CD4-positive, alpha-beta T cell treated with Interleukin-4 for 4 hours (primary cell): ENCODE measurements around the gene CYB5R4.
"Not testable (repeated sequence)": the region's sequence is repeated elsewhere in the genome, so short reads cannot be mapped to it uniquely, and the experiment has no call there.

ENCODE experiments used
- DNase-seq: peaks from one replicate; pipeline ENCODE4 v3.0.0-alpha.2; 2020

Gene CYB5R4

DNA sequence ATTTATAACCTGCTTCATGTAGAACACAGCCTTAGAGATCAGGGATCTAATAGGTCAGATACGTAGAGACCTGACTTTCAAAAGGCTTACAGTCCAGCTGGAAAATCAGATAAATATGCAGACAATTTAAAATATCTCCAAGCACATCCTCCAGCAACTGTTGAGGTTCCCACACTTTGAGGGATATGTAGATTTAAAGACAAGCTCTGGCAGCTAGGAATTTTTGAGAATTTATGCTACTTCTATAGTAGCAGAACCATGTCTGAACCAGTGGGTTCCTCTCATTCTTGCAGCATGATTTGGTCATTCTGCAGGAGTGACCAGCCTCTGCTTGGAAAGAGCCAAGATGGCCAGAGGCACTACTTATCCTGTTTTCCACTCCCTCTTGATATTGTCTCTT is 60.5 kb downstream of the CYB5R4 start:
- no peak for DNase-seq

DNA sequence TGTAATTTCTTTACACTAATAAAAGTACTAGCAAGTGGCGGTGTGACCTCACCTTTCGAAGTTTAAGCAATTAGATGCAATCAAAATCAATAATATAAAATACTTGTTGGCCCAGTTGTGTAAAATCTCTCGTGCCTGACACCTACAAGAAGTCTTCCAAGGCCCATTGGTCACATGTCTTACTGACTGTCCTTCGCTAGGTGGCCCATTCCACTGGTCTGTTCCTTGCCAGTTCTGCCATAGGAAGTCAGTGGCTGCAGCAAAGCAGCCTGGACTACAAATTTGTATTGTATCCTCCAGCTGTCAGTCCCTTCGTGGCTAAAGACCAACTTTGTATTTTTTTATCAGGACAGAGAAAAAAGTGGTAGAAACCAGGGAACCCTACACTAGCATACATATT is 61.8 kb downstream of the CYB5R4 start:
- DNase-seq = no peak

GRCh38 chr6:83927470-83927869 is 68.0 kb downstream of the CYB5R4 start:
- no peak for DNase-seq

GRCh38 chr6:83928286-83928685 is 68.8 kb downstream of the CYB5R4 start:
- no peak for DNase-seq

DNA sequence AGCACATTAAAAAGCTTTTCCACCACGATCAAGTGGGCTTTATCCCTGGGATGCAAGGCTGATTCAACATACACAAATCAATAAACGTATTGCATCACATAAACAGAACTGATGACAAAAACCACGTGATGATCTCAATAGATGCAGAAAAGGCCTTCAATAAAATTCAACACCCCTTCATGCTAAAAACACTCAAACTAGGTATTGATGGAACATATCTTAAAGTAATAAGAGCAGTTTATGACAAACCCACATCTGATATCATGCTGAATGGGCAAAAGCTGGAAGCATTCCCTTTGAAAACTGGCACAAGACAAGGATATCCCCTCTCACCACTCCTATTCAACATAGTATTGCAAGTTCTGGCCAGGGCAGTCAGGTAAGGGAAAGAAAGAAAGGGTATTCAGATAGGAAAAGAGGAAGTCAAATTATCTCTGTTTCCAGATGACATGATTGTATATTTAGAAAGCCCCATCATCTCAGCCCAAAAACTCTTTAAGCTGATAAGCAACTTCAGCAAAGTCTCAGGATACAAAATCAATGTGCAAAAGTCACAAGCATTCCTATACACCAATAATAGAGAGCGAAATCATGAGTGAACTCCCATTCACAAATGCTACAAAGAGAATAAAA is 86.8 kb downstream of the CYB5R4 start:
- not testable (repeated sequence) for DNase-seq

- DNase-seq = not testable (repeated sequence)
Observed at GRCh38 chr6:83947983-83948382, 88.5 kb downstream of the CYB5R4 start.

GRCh38 chr6:83948851-83949250 is 89.4 kb downstream of the CYB5R4 start:
- no peak for DNase-seq

DNA sequence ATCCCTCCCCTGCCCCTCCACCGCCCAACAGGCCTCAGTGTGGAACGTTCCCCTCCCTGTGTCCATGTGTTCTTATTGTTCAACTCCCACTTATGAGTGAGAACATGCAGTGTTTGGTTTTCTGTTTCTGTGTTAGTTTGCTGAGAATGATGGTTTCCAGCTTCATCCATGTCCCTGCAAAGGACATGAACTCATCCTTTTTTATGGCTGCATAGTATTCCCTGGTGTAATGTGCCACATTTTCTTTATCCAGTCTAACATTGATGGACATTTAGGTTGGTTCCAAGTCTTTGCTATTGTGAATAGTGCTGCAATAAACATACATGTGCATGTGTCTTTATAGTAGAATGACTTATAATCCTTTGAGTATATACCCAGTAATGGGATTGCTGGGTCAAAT is 91.9 kb downstream of the CYB5R4 start:
- not testable (repeated sequence) for DNase-seq

DNA sequence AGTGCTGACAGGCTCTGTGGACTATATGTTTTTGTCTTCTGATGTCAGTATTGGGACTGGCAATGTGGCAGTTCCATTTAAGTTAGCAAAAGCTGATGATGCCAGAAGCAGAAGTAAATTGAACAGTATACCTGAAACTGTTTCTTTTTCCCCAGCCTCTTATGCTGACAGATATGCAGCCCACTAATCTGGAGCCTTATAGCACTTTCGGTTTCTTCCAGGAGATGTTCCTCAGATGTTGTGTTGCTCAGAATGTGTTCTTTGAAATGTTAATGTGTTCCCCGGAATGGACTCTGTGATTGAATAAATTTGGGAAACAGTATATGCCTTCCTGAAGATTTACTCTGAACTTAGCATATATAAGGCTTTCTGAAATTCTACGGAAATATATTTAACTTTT is 93.3 kb downstream of the CYB5R4 start:
- DNase-seq = no peak

- DNase-seq = no peak
Observed at GRCh38 chr6:83954371-83954770, 94.9 kb downstream of the CYB5R4 start.

DNA sequence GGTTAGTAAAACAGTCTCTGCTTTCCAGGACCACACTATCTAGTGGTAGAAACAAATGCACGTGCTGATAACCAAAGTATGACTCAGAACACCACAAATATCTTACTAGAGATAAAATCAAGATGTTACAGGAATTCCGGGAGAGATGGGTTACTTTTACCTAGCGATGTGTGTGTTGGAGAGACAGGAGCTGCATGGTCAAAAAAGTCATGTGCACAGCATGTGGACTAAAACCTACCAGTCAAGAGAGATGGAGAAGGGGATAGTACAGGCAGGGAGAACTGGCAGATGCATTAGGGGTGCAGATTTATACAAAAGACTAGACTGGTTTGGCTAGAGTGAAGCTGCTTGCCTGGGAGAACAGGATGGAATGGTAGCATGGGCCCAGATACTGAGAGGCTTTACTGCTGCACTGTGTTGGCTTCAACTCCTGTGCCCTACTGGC is 98.8 kb downstream of the CYB5R4 start:
- DNase-seq = no peak

DNA sequence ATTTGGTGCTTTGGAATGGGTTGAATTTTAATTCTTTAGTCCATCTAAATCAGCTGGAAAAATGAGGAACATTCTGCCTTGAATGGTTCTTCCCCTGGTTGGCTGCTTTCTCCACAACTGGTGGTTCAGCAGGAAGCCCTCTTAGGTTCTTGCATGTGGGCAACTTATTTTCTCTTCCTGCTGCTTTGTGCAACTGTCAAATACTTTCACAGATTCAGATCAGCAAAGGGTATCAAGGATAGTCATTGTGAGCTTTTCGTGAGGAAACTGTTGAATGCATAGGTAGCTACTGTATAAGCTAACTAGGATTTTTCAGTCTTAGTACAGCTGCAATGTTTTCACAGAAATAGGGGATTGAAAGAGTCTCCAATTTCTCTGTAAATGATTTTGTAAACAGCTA is 101.2 kb downstream of the CYB5R4 start:
- no peak for DNase-seq

DNA sequence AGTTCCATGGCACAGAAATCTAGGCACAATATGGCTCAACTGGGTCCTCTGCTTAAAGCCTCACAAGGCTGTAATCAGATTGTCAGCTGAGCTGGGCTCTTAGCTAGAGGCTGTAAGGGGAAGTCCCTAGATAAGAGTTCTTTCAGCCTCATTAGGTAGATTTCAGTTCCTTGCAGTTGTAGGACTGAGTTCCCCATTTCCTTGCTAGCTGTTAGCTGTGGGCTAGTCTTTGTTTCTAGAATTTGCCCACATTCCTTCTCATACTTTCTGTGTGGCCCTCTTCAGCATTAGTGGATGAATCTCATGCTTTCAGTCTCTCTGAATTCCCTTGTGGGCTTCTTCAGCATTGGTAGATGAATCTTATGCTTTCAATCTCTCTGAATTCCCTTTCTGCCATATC is 103.1 kb downstream of the CYB5R4 start:
- DNase-seq = no peak

GRCh38 chr6:83966539-83966938 is 107.0 kb downstream of the CYB5R4 start:
- no peak for DNase-seq

DNA sequence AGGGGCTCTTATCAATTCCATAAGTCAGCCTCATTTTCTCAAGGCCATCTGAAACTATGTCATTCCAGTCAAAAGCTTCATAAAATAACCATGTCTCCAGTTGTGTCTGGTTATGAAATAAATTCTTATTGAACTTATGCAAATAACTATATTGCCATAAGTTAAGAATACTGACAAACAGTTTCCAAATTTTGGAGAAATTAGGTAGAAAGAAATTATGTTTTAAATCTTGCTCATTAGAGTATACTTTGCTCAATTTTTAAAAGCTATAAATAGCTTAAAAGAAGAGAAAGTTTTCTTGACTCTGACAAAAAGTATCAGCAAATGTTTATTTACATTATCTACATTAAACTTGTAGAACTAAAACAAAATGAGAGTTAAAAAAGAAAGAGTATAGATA is 111.1 kb downstream of the CYB5R4 start:
- DNase-seq = no peak

- no peak for DNase-seq
Observed at GRCh38 chr6:83974409-83975050, 115.0 kb downstream of the CYB5R4 start.

DNA sequence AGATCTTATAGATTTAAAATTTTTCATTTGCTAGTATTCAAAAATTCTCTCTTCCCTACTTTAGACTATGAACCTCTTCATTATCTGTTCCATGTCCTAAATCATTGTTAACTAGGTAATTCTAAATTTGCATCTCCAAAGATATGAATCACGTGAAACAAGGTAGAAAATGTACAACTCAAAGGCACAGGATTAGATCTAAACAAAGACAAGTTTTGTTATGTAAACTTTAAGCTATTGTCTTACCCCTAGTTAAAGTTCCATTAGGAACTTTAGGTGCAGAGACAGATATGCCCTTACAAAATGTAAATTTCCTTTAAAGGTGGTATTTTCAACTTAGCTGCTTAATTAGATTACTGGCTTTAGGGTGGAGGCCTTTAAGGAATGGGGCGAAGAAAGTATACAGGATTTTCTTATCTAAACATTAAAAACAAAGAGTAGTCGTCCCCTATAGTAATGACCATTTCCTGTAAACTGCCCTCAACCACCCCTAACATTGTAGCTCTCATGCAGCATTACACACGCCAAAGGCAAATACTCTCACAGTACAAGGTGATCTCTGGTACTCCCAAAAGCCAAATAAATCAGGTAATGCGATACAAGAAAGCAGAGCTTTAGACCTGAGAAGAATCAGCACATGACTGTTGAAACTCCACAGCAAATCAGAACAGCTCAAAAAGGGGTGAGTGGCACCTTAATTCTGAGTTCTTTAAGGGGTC is 116.7 kb downstream of the CYB5R4 start:
- DNase-seq = no peak

GRCh38 chr6:83976871-83977270 is 117.4 kb downstream of the CYB5R4 start:
- DNase-seq = no peak

GRCh38 chr6:83978324-83978734 is 118.8 kb downstream of the CYB5R4 start:
- DNase-seq = no peak

DNA sequence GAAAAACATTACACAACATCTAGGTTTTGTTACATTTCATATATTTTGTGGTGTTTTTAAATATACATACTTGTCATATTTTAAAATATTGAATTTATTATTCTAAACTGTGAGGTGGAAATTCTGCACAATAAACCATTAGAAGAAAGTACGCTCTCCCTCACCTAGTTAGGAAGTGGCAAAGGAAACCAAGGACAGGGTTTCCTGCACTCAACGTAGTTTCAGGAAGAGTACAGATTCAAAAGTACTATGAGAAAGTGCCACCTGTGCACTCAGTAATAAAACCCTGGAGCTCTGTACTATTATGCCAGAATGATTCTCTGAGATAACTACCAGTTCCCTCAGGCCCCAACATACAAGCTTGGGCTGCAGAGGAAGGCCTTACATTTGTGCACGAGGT is 119.5 kb downstream of the CYB5R4 start:
- no peak for DNase-seq

GRCh38 chr6:83984411-83984810 is 124.9 kb downstream of the CYB5R4 start:
- no peak for DNase-seq

DNA sequence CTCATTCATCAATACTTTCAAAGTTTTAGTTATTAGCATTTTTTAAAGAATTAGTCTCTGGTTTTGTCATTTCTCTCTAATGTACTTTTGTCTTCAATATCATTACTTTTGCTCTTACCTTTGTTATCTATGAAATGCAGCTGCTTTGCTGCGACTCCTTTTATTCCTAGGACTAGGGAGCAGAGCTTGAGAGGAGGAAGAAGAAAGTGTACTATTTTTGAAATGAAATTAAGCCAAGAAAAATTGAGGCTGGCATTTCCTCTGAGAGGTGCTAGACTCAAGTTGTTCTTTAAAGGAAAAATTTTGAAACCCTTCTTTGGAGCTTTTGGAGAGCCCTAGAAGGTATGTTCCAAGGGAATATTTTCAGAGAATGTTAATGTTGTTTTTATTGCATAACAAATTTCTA is 125.8 kb downstream of the CYB5R4 start:
- DNase-seq = no peak

GRCh38 chr6:83985715-83986114 is 126.2 kb downstream of the CYB5R4 start:
- no peak for DNase-seq

GRCh38 chr6:83998021-83998584 is 138.6 kb downstream of the CYB5R4 start:
- DNase-seq = no peak
